ENCODE data around the gene CHAT.

CHAT gene

DNA sequence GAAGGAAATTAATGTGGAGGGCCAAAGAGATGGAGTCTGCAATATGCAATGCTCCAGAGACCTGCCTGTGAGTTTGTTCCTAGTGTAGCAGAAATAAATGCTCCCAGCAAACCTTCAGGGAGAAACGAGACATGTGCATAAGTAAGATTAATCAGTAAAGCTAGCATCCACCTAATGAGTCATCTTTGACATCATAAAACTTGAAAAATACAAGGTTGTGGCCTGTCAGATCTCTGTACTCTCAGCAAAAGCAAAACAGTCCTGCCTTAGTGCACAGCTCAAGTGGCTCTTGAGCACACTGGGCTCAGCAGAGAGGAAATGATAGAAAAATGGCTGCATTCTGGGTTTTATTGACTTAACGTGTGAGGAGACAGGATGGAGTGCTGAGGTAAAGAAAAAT is 42.4 kb upstream of the CHAT start:
- TF ChIP-seq TOX (CRISPR knock-in tag; IDR thresholded peaks at IDR 0.05; ENCODE audit: borderline replicate concordance) (no peak), ISL1 (CRISPR knock-in tag; IDR thresholded peaks at IDR 0.05) (no peak), GLIS3 (CRISPR knock-in tag; IDR thresholded peaks at IDR 0.05) (no peak), BACH2 (CRISPR knock-in tag; IDR thresholded peaks at IDR 0.05; ENCODE audit: borderline replicate concordance) (no peak)
- peak; percentile 87 for ATAC-seq

DNA sequence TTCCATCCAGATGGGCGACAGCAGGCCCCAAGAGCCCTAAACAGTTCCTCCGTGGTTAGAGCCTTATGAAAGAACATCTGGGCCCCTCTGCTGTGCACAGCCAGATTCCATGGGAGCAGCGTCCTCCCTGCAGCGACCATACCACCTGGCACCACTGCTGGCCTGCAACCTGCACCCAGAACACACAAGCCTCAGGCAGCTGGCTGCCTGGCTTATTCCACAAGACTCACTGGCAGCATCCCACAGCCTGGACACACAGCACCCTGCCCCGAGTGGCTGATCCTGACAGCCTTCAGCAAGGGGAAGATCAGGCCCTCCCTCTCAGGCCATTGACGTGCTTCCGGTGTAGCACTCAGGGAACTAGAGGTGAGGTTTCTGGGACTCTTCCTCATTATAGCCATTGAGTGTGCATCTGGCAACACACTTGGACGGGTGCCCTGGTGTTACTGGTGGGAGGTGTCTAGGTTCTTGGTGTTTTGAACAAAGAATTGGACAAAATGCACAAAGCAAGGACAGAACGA is 41.2 kb upstream of the CHAT start:
- TF ChIP-seq TOX (CRISPR knock-in tag; IDR thresholded peaks at IDR 0.05; ENCODE audit: borderline replicate concordance), result no peak
- no peak for TF ChIP-seq ZFP3 (CRISPR knock-in tag; IDR thresholded peaks at IDR 0.05)
- TF ChIP-seq BACH2 (CRISPR knock-in tag; IDR thresholded peaks at IDR 0.05; ENCODE audit: borderline replicate concordance), result no peak
- TF ChIP-seq, protein P1, sequence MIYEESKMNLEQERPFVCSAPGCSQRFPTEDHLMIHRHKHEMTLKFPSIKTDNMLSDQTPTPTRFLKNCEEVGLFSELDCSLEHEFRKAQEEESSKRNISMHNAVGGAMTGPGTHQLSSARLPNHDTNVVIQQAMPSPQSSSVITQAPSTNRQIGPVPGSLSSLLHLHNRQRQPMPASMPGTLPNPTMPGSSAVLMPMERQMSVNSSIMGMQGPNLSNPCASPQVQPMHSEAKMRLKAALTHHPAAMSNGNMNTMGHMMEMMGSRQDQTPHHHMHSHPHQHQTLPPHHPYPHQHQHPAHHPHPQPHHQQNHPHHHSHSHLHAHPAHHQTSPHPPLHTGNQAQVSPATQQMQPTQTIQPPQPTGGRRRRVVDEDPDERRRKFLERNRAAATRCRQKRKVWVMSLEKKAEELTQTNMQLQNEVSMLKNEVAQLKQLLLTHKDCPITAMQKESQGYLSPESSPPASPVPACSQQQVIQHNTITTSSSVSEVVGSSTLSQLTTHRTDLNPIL (CRISPR knock-in tag; IDR thresholded peaks at IDR 0.05; ENCODE audit: low read depth), result no peak
- no peak for TF ChIP-seq SNAI2 (CRISPR knock-in tag; IDR thresholded peaks at IDR 0.05)
- no peak for TF ChIP-seq PPARA (CRISPR knock-in tag; IDR thresholded peaks at IDR 0.05; ENCODE audit: borderline replicate concordance)
- TF ChIP-seq ZNF70 (CRISPR knock-in tag; IDR thresholded peaks at IDR 0.05), result no peak
- TF ChIP-seq ISL1 (CRISPR knock-in tag; IDR thresholded peaks at IDR 0.05), result no peak
- TF ChIP-seq, protein P2, sequence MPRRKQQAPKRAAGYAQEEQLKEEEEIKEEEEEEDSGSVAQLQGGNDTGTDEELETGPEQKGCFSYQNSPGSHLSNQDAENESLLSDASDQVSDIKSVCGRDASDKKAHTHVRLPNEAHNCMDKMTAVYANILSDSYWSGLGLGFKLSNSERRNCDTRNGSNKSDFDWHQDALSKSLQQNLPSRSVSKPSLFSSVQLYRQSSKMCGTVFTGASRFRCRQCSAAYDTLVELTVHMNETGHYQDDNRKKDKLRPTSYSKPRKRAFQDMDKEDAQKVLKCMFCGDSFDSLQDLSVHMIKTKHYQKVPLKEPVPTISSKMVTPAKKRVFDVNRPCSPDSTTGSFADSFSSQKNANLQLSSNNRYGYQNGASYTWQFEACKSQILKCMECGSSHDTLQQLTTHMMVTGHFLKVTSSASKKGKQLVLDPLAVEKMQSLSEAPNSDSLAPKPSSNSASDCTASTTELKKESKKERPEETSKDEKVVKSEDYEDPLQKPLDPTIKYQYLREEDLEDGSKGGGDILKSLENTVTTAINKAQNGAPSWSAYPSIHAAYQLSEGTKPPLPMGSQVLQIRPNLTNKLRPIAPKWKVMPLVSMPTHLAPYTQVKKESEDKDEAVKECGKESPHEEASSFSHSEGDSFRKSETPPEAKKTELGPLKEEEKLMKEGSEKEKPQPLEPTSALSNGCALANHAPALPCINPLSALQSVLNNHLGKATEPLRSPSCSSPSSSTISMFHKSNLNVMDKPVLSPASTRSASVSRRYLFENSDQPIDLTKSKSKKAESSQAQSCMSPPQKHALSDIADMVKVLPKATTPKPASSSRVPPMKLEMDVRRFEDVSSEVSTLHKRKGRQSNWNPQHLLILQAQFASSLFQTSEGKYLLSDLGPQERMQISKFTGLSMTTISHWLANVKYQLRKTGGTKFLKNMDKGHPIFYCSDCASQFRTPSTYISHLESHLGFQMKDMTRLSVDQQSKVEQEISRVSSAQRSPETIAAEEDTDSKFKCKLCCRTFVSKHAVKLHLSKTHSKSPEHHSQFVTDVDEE (CRISPR knock-in tag; IDR thresholded peaks at IDR 0.05), result no peak
- no peak for TF ChIP-seq ZC3H10 (CRISPR knock-in tag; IDR thresholded peaks at IDR 0.05)
- TF ChIP-seq, protein P3, sequence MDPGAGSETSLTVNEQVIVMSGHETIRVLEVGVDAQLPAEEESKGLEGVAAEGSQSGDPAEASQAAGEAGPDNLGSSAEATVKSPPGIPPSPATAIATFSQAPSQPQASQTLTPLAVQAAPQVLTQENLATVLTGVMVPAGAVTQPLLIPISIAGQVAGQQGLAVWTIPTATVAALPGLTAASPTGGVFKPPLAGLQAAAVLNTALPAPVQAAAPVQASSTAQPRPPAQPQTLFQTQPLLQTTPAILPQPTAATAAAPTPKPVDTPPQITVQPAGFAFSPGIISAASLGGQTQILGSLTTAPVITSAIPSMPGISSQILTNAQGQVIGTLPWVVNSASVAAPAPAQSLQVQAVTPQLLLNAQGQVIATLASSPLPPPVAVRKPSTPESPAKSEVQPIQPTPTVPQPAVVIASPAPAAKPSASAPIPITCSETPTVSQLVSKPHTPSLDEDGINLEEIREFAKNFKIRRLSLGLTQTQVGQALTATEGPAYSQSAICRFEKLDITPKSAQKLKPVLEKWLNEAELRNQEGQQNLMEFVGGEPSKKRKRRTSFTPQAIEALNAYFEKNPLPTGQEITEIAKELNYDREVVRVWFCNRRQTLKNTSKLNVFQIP (CRISPR knock-in tag; IDR thresholded peaks at IDR 0.05; ENCODE audit: borderline replicate concordance, low read depth), result no peak
- TF ChIP-seq ZFP30 (CRISPR knock-in tag; IDR thresholded peaks at IDR 0.05), result no peak
- no peak for TF ChIP-seq ARNTL (CRISPR knock-in tag; IDR thresholded peaks at IDR 0.05; ENCODE audit: borderline replicate concordance, low read depth)
- no peak for TF ChIP-seq ZNF565 (CRISPR knock-in tag; conservative IDR thresholded peaks at IDR 0.05; ENCODE audit: low read depth)
- TF ChIP-seq RARB (CRISPR knock-in tag; IDR thresholded peaks at IDR 0.05), result no peak
- TF ChIP-seq GLIS3 (CRISPR knock-in tag; IDR thresholded peaks at IDR 0.05), result no peak
- TF ChIP-seq, protein P4, sequence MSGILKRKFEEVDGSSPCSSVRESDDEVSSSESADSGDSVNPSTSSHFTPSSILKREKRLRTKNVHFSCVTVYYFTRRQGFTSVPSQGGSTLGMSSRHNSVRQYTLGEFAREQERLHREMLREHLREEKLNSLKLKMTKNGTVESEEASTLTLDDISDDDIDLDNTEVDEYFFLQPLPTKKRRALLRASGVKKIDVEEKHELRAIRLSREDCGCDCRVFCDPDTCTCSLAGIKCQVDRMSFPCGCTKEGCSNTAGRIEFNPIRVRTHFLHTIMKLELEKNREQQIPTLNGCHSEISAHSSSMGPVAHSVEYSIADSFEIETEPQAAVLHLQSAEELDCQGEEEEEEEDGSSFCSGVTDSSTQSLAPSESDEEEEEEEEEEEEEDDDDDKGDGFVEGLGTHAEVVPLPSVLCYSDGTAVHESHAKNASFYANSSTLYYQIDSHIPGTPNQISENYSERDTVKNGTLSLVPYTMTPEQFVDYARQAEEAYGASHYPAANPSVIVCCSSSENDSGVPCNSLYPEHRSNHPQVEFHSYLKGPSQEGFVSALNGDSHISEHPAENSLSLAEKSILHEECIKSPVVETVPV (CRISPR knock-in tag; IDR thresholded peaks at IDR 0.05), result no peak
- TF ChIP-seq ZNF8 (CRISPR knock-in tag; IDR thresholded peaks at IDR 0.05), result no peak
- TF ChIP-seq TCF4 (CRISPR knock-in tag; IDR thresholded peaks at IDR 0.05; ENCODE audit: borderline replicate concordance), result no peak

DNA sequence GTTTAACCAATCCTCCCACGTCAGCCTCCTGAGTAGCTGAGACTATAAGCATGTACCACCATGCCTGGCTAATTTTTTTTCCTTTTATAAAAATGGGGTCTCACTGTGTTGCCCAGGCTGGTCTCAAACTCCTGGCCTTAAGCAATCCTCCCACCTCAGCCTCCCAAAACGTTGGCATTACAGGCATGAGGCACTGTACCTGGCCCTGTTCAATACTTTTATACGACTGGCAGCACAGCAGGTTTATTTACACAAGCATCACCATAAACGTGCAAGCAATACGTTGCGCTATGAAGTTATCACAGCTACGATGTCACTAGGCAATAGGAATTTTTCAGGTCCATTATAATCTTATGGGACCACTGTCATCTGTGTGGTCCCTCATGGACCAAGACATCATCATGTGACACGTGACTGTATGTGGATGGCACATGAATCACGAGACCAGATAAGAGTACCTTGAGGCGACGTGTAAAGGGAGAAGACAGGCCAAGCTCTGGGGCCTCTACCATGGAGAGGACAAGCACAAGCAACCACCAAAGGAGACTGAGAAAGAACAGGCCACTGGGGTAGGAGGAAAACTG is 38.3 kb upstream of the CHAT start:
- no peak for ATAC-seq
- TF ChIP-seq ZC3H10 (CRISPR knock-in tag; IDR thresholded peaks at IDR 0.05), result no peak
- no peak for TF ChIP-seq TOX (CRISPR knock-in tag; IDR thresholded peaks at IDR 0.05; ENCODE audit: borderline replicate concordance)
- TF ChIP-seq TCF4 (CRISPR knock-in tag; IDR thresholded peaks at IDR 0.05; ENCODE audit: borderline replicate concordance), result no peak
- no peak for TF ChIP-seq ZFP30 (CRISPR knock-in tag; IDR thresholded peaks at IDR 0.05)
- no peak for TF ChIP-seq ARNTL (CRISPR knock-in tag; IDR thresholded peaks at IDR 0.05; ENCODE audit: borderline replicate concordance, low read depth)
- TF ChIP-seq, protein P4 (CRISPR knock-in tag; IDR thresholded peaks at IDR 0.05), result no peak
- TF ChIP-seq ZNF565 (CRISPR knock-in tag; conservative IDR thresholded peaks at IDR 0.05; ENCODE audit: low read depth), result no peak
- no peak for TF ChIP-seq OSR1 (CRISPR knock-in tag; IDR thresholded peaks at IDR 0.05)
- no peak for TF ChIP-seq PPARA (CRISPR knock-in tag; IDR thresholded peaks at IDR 0.05; ENCODE audit: borderline replicate concordance)
- TF ChIP-seq ZNF8 (CRISPR knock-in tag; IDR thresholded peaks at IDR 0.05), result no peak
- no peak for TF ChIP-seq ESRRG (CRISPR knock-in tag; IDR thresholded peaks at IDR 0.05)
- TF ChIP-seq, protein P3 (CRISPR knock-in tag; IDR thresholded peaks at IDR 0.05; ENCODE audit: borderline replicate concordance, low read depth), result no peak
- TF ChIP-seq, protein P1 (CRISPR knock-in tag; IDR thresholded peaks at IDR 0.05; ENCODE audit: low read depth), result no peak
- no peak for TF ChIP-seq SNAI2 (CRISPR knock-in tag; IDR thresholded peaks at IDR 0.05)
- TF ChIP-seq, protein P5, sequence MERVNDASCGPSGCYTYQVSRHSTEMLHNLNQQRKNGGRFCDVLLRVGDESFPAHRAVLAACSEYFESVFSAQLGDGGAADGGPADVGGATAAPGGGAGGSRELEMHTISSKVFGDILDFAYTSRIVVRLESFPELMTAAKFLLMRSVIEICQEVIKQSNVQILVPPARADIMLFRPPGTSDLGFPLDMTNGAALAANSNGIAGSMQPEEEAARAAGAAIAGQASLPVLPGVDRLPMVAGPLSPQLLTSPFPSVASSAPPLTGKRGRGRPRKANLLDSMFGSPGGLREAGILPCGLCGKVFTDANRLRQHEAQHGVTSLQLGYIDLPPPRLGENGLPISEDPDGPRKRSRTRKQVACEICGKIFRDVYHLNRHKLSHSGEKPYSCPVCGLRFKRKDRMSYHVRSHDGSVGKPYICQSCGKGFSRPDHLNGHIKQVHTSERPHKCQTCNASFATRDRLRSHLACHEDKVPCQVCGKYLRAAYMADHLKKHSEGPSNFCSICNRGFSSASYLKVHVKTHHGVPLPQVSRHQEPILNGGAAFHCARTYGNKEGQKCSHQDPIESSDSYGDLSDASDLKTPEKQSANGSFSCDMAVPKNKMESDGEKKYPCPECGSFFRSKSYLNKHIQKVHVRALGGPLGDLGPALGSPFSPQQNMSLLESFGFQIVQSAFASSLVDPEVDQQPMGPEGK (CRISPR knock-in tag; IDR thresholded peaks at IDR 0.05; ENCODE audit: borderline replicate concordance), result no peak

More for the DNA sequence above, 41.2 kb upstream of the CHAT start:
- no peak for ATAC-seq

Data from SK-N-SH treated with all-trans-retinoic acid at 6 μM for 48 hours (cell line).